Astrocyte (in vitro differentiated cells and primary cell): ENCODE data around the gene ZBTB16. TPM values are rescaled to one million over a fixed set of nuclear protein-coding genes. Genes with fewer than 3 reads are reported as not detected.

ENCODE experiments used
- DNase-seq: peaks from one replicate; pipeline ENCODE4 v3.0.0-alpha.2; 2010; ENCODE audit warnings: low read depth
- FAIRE-seq: peaks from 2 replicates; lab custom pipeline; 2011; peaks lifted over from hg19 to GRCh38; lab: Jason Lieb, UNC
- H2AFZ ChIP-seq: 2 replicates; pipeline ENCODE4 v1.6.0; 2012; ENCODE audit warnings: low read depth, low read length, inconsistent platforms
- H3K27ac ChIP-seq: 2 replicates; pipeline ENCODE4 v1.5.1; 2011; ENCODE audit warnings: low read depth, low read length, inconsistent platforms
- H3K27me3 ChIP-seq: 2 replicates; pipeline ENCODE4 v1.6.0; 2011; ENCODE audit warnings: low read length, inconsistent platforms; ENCODE audit not compliant: insufficient read depth
- H3K36me3 ChIP-seq: 2 replicates; pipeline ENCODE4 v1.5.1; 2011; ENCODE audit warnings: low read length, inconsistent platforms; ENCODE audit not compliant: insufficient read depth
- H3K4me1 ChIP-seq: 2 replicates; pipeline ENCODE4 v1.5.1; 2011; ENCODE audit warnings: low read length, inconsistent platforms; ENCODE audit not compliant: insufficient read depth
- H3K4me2 ChIP-seq: 2 replicates; pipeline ENCODE4 v1.6.0; 2012; ENCODE audit warnings: low read length, inconsistent platforms
- H3K4me3 ChIP-seq: 2 replicates; pipeline ENCODE4 v1.5.1; 2011; ENCODE audit warnings: low read depth, mild to moderate bottlenecking, low read length, inconsistent platforms; ENCODE audit not compliant: insufficient read depth
- H3K79me2 ChIP-seq: 2 replicates; pipeline ENCODE4 v1.6.0; 2012; ENCODE audit warnings: mild to moderate bottlenecking, low read length, inconsistent platforms; ENCODE audit not compliant: insufficient read depth
- H3K9ac ChIP-seq: 2 replicates; pipeline ENCODE4 v1.6.0; 2012; ENCODE audit warnings: mild to moderate bottlenecking, low read length, inconsistent platforms
- H3K9me3 ChIP-seq: 2 replicates; pipeline ENCODE4 v1.5.1; 2012; ENCODE audit warnings: low read depth, mild to moderate bottlenecking, low read length, inconsistent platforms; ENCODE audit not compliant: insufficient read depth
- H4K20me1 ChIP-seq: 2 replicates; pipeline ENCODE4 v1.6.0; 2012; ENCODE audit warnings: low read length, inconsistent platforms; ENCODE audit not compliant: insufficient read depth
- H3K27ac Mint-ChIP-seq: one replicate; pipeline ENCODE4 v1.8.0; 2021; ENCODE audit warnings: mild to moderate bottlenecking, mixed read lengths; ENCODE audit not compliant: unreplicated experiment
- H3K27me3 Mint-ChIP-seq: one replicate; pipeline ENCODE4 v1.8.0; 2021; ENCODE audit warnings: low read depth, mixed read lengths; ENCODE audit not compliant: unreplicated experiment
- H3K36me3 Mint-ChIP-seq: one replicate; pipeline ENCODE4 v1.8.0; 2021; ENCODE audit warnings: low read depth, mixed read lengths; ENCODE audit not compliant: unreplicated experiment
- H3K4me1 Mint-ChIP-seq: one replicate; pipeline ENCODE4 v1.8.0; 2021; ENCODE audit warnings: low read depth, mixed read lengths; ENCODE audit not compliant: unreplicated experiment
- H3K4me3 Mint-ChIP-seq: one replicate; pipeline ENCODE4 v1.8.0; 2021; ENCODE audit warnings: mild to moderate bottlenecking, moderate library complexity, mixed read lengths; ENCODE audit not compliant: unreplicated experiment
- H3K9me3 Mint-ChIP-seq: one replicate; pipeline ENCODE4 v1.8.0; 2021; ENCODE audit warnings: mild to moderate bottlenecking, mixed read lengths; ENCODE audit not compliant: unreplicated experiment
- EZH2 ChIP-seq: IDR thresholded peaks from 2 replicates; pipeline ENCODE4 v1.6.1; 2012; ENCODE audit warnings: mild to moderate bottlenecking, low read length, inconsistent platforms; ENCODE audit not compliant: insufficient read depth
- total RNA-seq: library from RNA; stranded (reverse); gene quantifications from 2 replicates; pipeline ENCODE4 v1.2.1, GENCODE V29; 2021
- TF ChIP-seq, protein P1 (sequence below): IDR thresholded peaks from 2 replicates; pipeline ENCODE4 v1.5.1; 2011; ENCODE audit warnings: low read depth, mild to moderate bottlenecking, inconsistent platforms, low read length, moderate library complexity; ENCODE audit not compliant: insufficient read depth

The ZBTB16 gene
- total RNA-seq, 1 donor from 2014 or later: 0.50 TPM

DNA sequence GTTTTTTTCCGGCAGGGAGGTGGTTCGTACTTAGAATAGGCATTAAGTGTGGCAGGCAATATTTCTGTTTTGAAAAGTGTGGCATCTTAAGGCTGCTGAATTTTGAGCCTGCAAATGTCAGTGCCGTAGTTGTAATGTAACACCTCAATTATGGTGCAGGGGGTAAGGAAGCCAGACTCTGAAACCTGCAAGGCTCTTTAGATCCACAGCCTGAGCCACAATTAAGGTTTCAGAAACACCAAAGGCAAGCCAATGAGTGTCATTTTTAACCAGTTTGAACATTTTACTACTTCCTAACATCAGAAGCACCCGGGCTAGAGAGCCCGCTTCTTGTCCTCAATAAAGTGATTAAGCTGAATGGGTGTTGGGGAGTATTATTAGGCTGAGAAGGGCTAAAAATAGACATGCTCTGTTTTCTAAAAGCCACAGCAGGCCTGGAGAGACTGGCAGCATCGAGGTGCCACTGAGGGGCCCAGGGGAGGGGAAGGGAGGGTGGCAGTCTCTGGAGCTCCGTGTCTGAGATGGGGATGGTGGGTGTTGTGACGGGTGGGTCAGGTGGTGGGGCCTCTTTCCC lies 113.4 kb downstream of the ZBTB16 start:
- Mint-ChIP-seq H3K4me1 (peaks cover 2% of the 10 kb centered on the region), H3K9me3 (no peaks in the 10 kb centered on the region), H3K36me3 (no peaks in the 10 kb centered on the region), H3K27ac (no peak overlapping the region), H3K27me3 (peaks cover 79% of the 10 kb centered on the region), H3K4me3 (no peak overlapping the region)
- Histone ChIP-seq H3K27me3 (peaks cover 75% of the 10 kb centered on the region), H3K4me2 (no peak overlapping the region), H3K4me3 (no peak overlapping the region), H2AFZ (no peak overlapping the region), H3K9me3 (no peaks in the 10 kb centered on the region), H3K9ac (no peak overlapping the region), H4K20me1 (no peaks in the 10 kb centered on the region), H3K27ac (no peak overlapping the region), H3K36me3 (no peaks in the 10 kb centered on the region), H3K79me2 (no peaks in the 10 kb centered on the region), H3K4me1 (no peaks in the 10 kb centered on the region)
- DNase-seq: no peak
- TF ChIP-seq, protein P1, sequence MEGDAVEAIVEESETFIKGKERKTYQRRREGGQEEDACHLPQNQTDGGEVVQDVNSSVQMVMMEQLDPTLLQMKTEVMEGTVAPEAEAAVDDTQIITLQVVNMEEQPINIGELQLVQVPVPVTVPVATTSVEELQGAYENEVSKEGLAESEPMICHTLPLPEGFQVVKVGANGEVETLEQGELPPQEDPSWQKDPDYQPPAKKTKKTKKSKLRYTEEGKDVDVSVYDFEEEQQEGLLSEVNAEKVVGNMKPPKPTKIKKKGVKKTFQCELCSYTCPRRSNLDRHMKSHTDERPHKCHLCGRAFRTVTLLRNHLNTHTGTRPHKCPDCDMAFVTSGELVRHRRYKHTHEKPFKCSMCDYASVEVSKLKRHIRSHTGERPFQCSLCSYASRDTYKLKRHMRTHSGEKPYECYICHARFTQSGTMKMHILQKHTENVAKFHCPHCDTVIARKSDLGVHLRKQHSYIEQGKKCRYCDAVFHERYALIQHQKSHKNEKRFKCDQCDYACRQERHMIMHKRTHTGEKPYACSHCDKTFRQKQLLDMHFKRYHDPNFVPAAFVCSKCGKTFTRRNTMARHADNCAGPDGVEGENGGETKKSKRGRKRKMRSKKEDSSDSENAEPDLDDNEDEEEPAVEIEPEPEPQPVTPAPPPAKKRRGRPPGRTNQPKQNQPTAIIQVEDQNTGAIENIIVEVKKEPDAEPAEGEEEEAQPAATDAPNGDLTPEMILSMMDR: no peak
- no peak for TF ChIP-seq EZH2
- no peak for FAIRE-seq

DNA sequence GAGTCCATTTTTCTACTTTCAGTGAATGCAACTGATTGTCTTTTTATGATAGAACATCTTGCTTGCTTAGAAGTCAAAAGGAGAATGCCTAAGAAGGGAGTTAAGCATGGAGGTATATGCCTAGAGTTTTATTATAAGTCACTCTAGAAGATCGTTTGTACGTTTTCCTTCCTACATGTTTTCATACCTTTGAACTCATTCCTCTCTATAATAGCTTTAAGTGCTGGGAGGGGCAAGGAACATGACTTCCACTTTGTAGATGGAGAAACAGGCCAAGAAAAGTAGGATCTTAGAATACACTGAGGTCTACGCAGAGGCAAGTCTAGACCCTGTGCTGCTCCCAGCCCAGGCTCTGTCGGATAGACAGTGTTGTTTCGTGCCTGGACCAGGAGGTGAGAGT lies 114.3 kb downstream of the ZBTB16 start:
- H3K4me3 Mint-ChIP-seq: no peak overlapping the region
- DNase-seq (no peak), FAIRE-seq (peak; percentile 32)
- Histone ChIP-seq H3K4me2 (no peak overlapping the region), H3K27me3 (peaks cover 75% of the 10 kb centered on the region), H3K9me3 (no peaks in the 10 kb centered on the region), H3K4me1 (no peaks in the 10 kb centered on the region), H3K27ac (no peak overlapping the region), H3K4me3 (no peak overlapping the region), H3K79me2 (no peaks in the 10 kb centered on the region), H3K9ac (no peak overlapping the region), H3K36me3 (no peaks in the 10 kb centered on the region), H2AFZ (no peak overlapping the region), H4K20me1 (no peaks in the 10 kb centered on the region)
- no peak overlapping the region for H3K27ac Mint-ChIP-seq
- no peaks in the 10 kb centered on the region for H3K36me3 Mint-ChIP-seq
- peaks cover 2% of the 10 kb centered on the region for H3K4me1 Mint-ChIP-seq
- TF ChIP-seq, protein P1: no peak
- TF ChIP-seq EZH2: no peak
- peaks cover 76% of the 10 kb centered on the region for H3K27me3 Mint-ChIP-seq
- no peaks in the 10 kb centered on the region for H3K9me3 Mint-ChIP-seq

DNA sequence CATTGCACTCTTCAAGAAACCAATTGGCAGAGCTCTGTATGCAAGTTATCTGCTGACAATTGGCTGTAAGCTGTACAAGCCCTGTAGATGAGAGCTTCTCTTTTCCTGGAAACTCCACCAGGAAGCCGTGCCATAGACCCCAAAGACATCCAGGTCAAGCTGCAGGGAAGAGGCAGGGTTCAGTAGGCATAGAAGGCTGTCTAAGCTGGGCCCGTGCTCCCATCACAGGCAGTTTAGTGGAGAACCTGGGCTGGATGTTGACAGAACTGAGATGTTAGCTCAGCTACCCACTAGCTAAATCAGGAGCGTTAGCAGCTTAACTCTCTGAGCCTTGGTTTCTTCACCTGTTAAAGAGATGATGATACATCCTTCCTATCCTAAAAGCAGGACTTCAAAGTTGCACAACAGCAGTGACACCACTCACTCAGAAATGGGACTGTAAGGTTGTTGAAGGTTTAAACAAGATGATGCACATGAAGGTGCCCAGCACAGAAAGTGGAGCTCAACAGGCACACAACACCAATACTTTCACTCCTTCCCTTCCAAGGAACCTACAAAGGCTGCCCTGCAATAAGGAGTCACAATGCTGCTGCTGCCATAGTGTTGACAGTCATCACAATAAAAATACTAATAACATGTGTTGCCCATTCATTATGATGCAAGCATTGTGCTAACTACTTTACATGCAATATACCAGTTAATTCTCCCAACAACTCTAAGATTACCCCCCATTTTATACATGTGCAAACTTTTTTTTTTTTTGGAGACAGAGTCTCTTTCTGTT lies 115.4 kb downstream of the ZBTB16 start:
- Histone ChIP-seq H3K36me3 (no peaks in the 10 kb centered on the region), H3K4me1 (no peaks in the 10 kb centered on the region), H3K9me3 (no peaks in the 10 kb centered on the region), H4K20me1 (no peaks in the 10 kb centered on the region), H3K4me3 (no peak overlapping the region), H3K79me2 (no peaks in the 10 kb centered on the region), H3K27me3 (peaks cover 76% of the 10 kb centered on the region), H3K9ac (no peak overlapping the region), H2AFZ (no peak overlapping the region), H3K27ac (no peak overlapping the region), H3K4me2 (no peak overlapping the region)
- no peaks in the 10 kb centered on the region for H3K36me3 Mint-ChIP-seq
- DNase-seq (no peak), FAIRE-seq (no peak)
- no peak overlapping the region for H3K27ac Mint-ChIP-seq
- TF ChIP-seq, protein P1: no peak
- no peak for TF ChIP-seq EZH2
- no peak overlapping the region for H3K4me3 Mint-ChIP-seq
- H3K9me3 Mint-ChIP-seq: no peaks in the 10 kb centered on the region
- peaks cover 75% of the 10 kb centered on the region for H3K27me3 Mint-ChIP-seq
- peaks cover 2% of the 10 kb centered on the region for H3K4me1 Mint-ChIP-seq
